ENCODE data around the gene COL24A1.

Gene COL24A1

DNA sequence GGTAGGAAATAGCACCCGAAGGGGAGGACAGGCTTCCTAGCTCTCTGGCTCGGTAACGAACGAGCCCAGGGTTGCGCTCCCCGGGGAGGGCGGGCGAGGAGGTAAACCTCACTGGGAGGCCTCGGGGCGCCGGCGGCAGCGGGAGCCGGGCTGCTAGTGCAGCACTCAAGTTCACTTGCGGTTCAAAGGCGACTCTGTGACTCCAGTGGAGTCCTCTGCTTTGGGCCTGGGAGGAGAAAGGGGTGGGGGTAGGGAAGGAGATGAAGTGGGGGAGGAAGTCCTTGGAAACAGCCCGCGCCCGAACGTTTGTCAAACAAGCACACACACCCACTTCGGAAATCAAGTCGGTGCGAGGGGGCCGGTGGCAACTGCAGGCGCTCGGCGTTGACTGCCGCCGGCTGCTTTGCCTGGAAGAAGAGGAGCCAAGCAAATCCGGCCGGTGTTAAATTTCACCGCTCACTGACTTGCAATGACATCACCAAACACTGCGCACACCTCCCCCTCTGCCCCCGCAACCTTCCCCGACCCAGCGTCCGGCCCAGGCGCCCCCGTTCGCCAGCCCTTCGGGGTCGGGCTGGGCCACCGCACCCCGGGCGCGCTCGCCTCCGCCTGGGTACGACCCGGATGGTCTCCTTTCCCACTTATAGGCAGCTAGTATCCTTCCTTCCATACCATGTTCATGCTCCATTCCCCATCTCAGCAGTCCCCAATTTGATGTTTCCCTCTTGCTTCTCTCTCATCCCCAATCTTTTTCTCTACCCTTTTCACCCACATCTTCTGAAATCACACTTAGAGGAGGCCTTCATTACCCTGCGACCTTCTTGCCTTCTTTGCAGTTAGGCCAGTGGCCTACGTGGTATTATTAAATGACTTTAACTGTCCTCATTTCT is at the start of gene COL24A1:
TSS of gene COL24A1 (minus strand) at position 207 of the 890 bp plus-strand sequence. CDS start 376 bp downstream, outside the sequence.
- no peak for DNase-seq (ENCODE audit: extremely low read depth, low read depth)
- peak within 1 kb of the TSS; percentile 38 for H3K4me3 ChIP-seq (replicated peaks; ENCODE audit: low read depth, low read length)

GRCh38 chr1:86205741-86206140 is 49.2 kb upstream of the COL24A1 start:
- H3K4me3 ChIP-seq (replicated peaks; ENCODE audit: low read depth, low read length), result no peak overlapping the region
- TF ChIP-seq CTCF (IDR thresholded peaks at IDR 0.05; ENCODE audit: low read depth, low read length, missing control alignments), result no peak
- DNase-seq (ENCODE audit: extremely low read depth, low read depth), result no peak

More for the DNA sequence above, at the start of gene COL24A1:
- TF ChIP-seq CTCF (IDR thresholded peaks at IDR 0.05; ENCODE audit: low read depth, low read length, missing control alignments), result no peak

DNA sequence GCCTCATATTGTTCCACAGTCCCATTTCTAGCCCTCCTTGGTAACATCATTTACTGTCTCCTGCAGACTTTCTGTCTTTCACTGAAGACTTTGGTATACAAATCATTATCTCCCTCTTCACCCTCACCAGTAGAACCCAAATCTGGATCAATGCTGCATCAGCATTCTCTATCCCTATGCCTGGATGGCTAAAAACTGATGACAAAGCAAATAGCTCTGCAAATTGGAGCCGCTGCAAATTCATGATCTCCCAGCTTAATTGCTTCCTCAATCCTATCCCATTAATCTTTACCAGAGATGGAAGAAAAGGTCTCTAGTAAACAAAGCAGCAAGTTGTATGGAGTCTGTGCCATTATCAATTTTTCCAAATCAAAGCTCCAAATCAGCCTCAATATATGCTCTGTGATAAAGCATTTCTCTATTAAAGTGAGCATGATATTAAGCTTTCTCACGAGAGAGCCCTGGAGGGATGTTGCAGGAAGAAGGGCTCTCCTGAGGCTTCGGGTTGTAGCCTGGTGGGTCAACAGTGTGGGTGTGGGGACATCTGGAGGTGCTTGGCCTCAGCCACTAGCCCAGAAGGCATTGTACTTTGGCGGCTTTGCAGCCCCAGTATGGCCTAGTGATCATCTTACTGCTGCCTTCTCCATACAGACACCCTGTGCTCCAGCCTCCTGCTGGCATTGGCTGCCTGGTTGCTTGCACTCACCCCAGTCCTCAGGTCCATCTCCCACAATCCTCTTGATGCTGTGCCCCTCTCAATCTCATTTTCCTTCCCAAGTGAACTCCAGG is 46.2 kb upstream of the COL24A1 start:
- no peak for TF ChIP-seq CTCF (IDR thresholded peaks at IDR 0.05; ENCODE audit: low read depth, low read length, missing control alignments)
- H3K4me3 ChIP-seq (replicated peaks; ENCODE audit: low read depth, low read length), result no peak overlapping the region
- DNase-seq (ENCODE audit: extremely low read depth, low read depth), result no peak

DNA sequence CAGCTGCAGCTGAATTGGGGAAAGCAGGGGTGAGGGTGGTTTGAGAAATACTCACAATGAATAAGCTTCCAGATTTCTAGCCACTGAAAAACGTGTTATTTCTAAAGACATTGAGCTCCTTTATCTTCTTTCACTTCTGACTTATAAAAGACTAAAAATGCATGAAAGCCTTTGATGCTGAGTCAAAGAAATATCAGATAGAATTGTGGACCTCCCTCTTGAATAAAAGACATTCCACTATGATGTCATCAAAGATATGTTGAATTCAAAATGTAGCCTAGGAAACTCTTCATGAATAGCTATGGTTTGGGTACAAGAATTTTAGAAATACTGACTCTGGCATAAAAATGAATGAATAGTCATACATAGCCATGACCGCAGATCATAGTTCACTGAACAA is 44.7 kb upstream of the COL24A1 start:
- TF ChIP-seq CTCF (IDR thresholded peaks at IDR 0.05; ENCODE audit: low read depth, low read length, missing control alignments), result no peak

GRCh38 chr1:86200901-86201300 is 44.3 kb upstream of the COL24A1 start:
- DNase-seq (ENCODE audit: extremely low read depth, low read depth), result no peak
- TF ChIP-seq CTCF (IDR thresholded peaks at IDR 0.05; ENCODE audit: low read depth, low read length, missing control alignments), result no peak

More for the DNA sequence above, 44.7 kb upstream of the COL24A1 start:
- no peak for DNase-seq (ENCODE audit: extremely low read depth, low read depth)
- no peak overlapping the region for H3K4me3 ChIP-seq (replicated peaks; ENCODE audit: low read depth, low read length)

DNA sequence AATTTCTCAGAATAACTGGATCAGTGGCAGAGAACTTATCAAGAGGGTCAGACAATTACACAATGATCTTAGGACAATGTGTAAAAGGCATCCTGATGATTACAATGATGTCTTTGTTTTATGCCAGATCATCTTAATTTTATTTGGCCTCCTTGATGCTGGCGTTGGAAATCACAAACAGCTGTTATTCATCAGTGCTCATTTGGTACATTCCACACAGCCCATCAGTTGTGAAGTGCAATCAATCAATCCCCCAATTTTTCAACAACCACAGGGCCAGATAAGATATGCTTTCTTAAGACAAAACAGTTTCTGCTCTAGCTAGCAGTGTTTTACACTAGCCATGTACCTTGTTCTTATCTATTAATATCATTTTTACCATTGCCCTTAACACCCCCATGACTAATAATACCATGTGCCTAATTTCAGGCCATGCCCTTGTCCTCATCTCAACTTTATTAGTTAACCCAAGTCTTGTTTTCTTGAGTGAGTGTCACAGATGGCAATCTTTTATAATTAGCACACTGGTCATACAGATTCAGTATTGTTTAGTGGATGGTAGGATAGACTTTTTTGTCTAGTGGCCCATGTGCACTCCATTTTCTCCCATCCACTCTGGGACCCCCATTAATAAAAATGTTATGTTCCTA is 40.8 kb upstream of the COL24A1 start:
- no peak overlapping the region for H3K4me3 ChIP-seq (replicated peaks; ENCODE audit: low read depth, low read length)
- TF ChIP-seq CTCF (IDR thresholded peaks at IDR 0.05; ENCODE audit: low read depth, low read length, missing control alignments), result no peak
- no peak for DNase-seq (ENCODE audit: extremely low read depth, low read depth)

More at GRCh38 chr1:86200901-86201300, 44.3 kb upstream of the COL24A1 start:
- no peak overlapping the region for H3K4me3 ChIP-seq (replicated peaks; ENCODE audit: low read depth, low read length)
